GM18951 (cell line): ENCODE data around the gene IL1B.

Source experiments
- POLR2A ChIP-seq: IDR thresholded peaks from 4 replicates; pipeline ENCODE4 v1.6.1; 2011; ENCODE audit warnings: mild to moderate bottlenecking; ENCODE audit not compliant: insufficient read length, insufficient read depth; ENCODE audit errors: extremely low read depth
- in situ Hi-C: fragments of 300-500 bp; cut with MboI; formaldehyde crosslinking; loops from one replicate; pipeline ENCODE4 v1.12.0; 2022; ENCODE audit warnings: low sequenced_read_pairs, mixed read lengths, inconsistent platforms; ENCODE audit not compliant: unreplicated experiment

The IL1B gene

GRCh38 chr2:112829101-112829960 lies 7.2 kb downstream of the IL1B start:
- TF ChIP-seq POLR2A = no peak
- in situ Hi-C loops = loop anchor here (10.0 kb wide), 1 partner anchor 45 kb away; no protein-coding TSS in a partner anchor

GRCh38 chr2:112828251-112828691 lies 8.3 kb downstream of the IL1B start:
- no peak for TF ChIP-seq POLR2A

GRCh38 chr2:112827604-112828185 lies 8.9 kb downstream of the IL1B start:
- in situ Hi-C loops = loop anchor here (10.0 kb wide), 1 partner anchor 47 kb away; no protein-coding TSS in a partner anchor
- TF ChIP-seq POLR2A = no peak

More at GRCh38 chr2:112828251-112828691, 8.3 kb downstream of the IL1B start:
- in situ Hi-C loops = loop anchor here (10.0 kb wide), 1 partner anchor 47 kb away; no protein-coding TSS in a partner anchor

- no peak for TF ChIP-seq POLR2A
- in situ Hi-C loops = loop anchor here (10.0 kb wide), 1 partner anchor 48 kb away; no protein-coding TSS in a partner anchor
These were observed 9.6 kb downstream of the IL1B start for GRCh38 chr2:112827009-112827408.

- in situ Hi-C loops = loop anchor here (10.0 kb wide), 1 partner anchor 49 kb away; no protein-coding TSS in a partner anchor
- TF ChIP-seq POLR2A = no peak
These were observed 10.9 kb downstream of the IL1B start for GRCh38 chr2:112825706-112826105.

GRCh38 chr2:112824694-112825085 lies 11.9 kb downstream of the IL1B start:
- no peak for TF ChIP-seq POLR2A
- in situ Hi-C loops = loop anchor here (10.0 kb wide), 1 partner anchor 50 kb away; no protein-coding TSS in a partner anchor

GRCh38 chr2:112821682-112822081 lies 14.9 kb downstream of the IL1B start:
- in situ Hi-C loops = loop anchor here (10.0 kb wide), 1 partner anchor 53 kb away; no protein-coding TSS in a partner anchor
- TF ChIP-seq POLR2A = no peak

- in situ Hi-C loops = loop anchor here (10.0 kb wide), 1 partner anchor 54 kb away; no protein-coding TSS in a partner anchor
- no peak for TF ChIP-seq POLR2A
These were observed 15.4 kb downstream of the IL1B start for GRCh38 chr2:112821142-112821541.

GRCh38 chr2:112820343-112820742 lies 16.2 kb downstream of the IL1B start:
- in situ Hi-C loops = loop anchor here (10.0 kb wide), 1 partner anchor 54 kb away; no protein-coding TSS in a partner anchor

GRCh38 chr2:112819081-112819480 lies 17.5 kb downstream of the IL1B start:
- no peak for TF ChIP-seq POLR2A
- in situ Hi-C loops = no loop called here

More at GRCh38 chr2:112820343-112820742, 16.2 kb downstream of the IL1B start:
- no peak for TF ChIP-seq POLR2A

GRCh38 chr2:112818094-112818902 lies 18.3 kb downstream of the IL1B start:
- no peak for TF ChIP-seq POLR2A
- in situ Hi-C loops = no loop called here

- in situ Hi-C loops = no loop called here
These were observed 19.4 kb downstream of the IL1B start for GRCh38 chr2:112817082-112817689.

GRCh38 chr2:112814278-112814677 lies 22.3 kb downstream of the IL1B start:
- no peak for TF ChIP-seq POLR2A
- in situ Hi-C loops = no loop called here

More at GRCh38 chr2:112817082-112817689, 19.4 kb downstream of the IL1B start:
- TF ChIP-seq POLR2A = no peak
